ENCODE measurements around the gene C6orf47. TPM values are rescaled to one million over a fixed set of nuclear protein-coding genes. Genes with fewer than 3 reads are reported as not detected.

C6orf47 gene
- total and polyA plus RNA-seq, 2 of the 13 experiments (the other 11 are each of a cell fraction or from before 2014, with no cell fraction given): 1.7 to 18.1 TPM

DNA sequence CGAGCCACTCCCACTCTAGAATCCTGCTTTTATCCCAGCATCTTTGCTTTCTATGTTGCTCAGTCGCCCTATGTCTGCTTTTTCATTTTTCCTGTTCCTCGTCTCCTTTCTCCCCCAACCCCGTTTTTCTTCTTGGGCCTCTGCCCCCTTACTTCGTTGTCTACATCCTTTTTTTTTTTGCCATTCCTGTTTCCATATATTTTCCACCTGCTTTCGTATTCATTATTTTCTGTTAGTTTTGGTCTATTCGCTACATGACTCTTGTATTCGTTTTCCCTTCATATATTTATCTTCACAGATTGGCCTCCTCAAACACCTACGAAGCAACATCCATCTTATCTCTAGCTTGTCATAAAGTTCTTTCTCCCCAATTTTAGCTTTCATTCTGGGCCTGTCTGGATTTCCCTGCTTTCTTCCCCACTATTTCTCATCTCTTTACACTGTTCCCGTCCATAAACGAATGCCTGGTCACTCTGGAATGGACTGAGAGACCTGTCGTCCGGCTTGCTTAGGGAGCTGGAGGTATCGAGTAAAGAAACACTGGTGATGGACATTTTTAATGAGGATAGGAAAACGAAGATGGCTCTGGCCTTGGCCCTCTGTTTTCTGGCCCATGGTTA lies 39.1 kb downstream of the C6orf47 start (continued):
- TF ChIP-seq, protein P1, sequence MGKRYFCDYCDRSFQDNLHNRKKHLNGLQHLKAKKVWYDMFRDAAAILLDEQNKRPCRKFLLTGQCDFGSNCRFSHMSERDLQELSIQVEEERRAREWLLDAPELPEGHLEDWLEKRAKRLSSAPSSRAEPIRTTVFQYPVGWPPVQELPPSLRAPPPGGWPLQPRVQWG (CRISPR knock-in tag; IDR thresholded peaks at IDR 0.05; ENCODE audit: borderline replicate concordance, low read depth): no peak

DNA sequence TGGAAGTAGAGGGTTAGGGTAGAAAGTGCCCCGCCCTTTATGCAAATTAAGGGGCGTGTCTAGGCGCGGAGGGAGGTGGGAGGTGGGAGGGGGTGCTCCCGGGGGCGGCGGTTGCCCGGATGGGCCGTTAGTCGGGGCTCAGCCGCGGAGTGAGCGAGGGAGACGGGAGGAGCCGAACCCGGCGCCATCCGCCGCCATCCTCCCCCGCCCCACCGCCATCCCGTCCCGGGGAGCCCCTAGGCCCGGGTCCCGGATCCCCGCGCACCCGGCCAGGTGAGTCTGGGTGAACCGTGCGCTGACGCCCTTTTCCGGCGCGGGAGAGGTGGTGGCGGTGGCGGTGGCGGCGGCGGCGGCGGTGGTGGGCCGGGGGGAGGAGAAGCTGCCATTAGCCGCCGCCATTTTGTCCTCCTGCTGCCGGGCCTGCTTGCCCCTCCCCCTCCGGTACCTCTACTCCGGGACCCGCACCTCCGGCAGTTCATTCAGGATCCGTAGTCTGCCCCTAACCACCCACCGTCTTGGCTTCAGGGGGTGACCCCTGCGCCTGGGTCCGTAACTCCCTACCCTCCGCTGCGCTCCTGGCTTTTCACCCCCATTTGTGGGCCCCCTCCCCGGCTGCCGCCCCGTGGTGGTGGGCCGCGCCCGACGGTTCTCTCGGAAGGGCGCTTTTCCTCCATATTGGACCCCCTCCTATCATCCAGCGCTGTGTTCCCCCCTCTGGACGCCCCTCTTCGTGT lies 39.8 kb downstream of the C6orf47 start, which contains the start of gene PRRC2A:
TSS of gene PRRC2A (plus strand) at position 130 of the 734 bp plus-strand sequence. CDS start 2,075 bp downstream, outside the sequence.
- Histone ChIP-seq H3K27me3 (ENCODE audit: control insufficient read depth in 1 of 2, insufficient read depth in 2 of 2, low read length in 2 of 2) (no peaks in the 10 kb centered on the region; a peak in 1 of 5 replicates), H3K9me3 (ENCODE audit: low read length) (no peaks in the 10 kb centered on the region), H3K9ac (ENCODE audit: insufficient read depth, low read depth, low read length) (peak within 1 kb of the TSS; percentile 97), H3K27ac (ENCODE audit: extremely low read length, insufficient read depth, low read length) (peak within 1 kb of the TSS; percentile 98), H4K20me1 (ENCODE audit: insufficient read depth, low read length) (peaks cover 11% of the 10 kb centered on the region; the same call in 1 of the 2 replicates), H3K36me3 (replicated peaks in 1 of 2; ENCODE audit: control insufficient read depth in 1 of 2, insufficient read depth in 2 of 2, low read length in 2 of 2) (peaks cover 23 to 33% of the 10 kb centered on the region in 2 experiments), H3K4me2 (ENCODE audit: low read depth, low read length) (peak within 1 kb of the TSS; percentile 98), H3K79me2 (ENCODE audit: insufficient read depth, low read length) (peaks cover 37% of the 10 kb centered on the region), H2AFZ (ENCODE audit: low read length) (no peak within 1 kb of the TSS), H3K4me3 (replicated peaks in 1 of 3; ENCODE audit: insufficient read depth in 1 of 3, low read depth in 2 of 3, low read length in 3 of 3) (peak within 1 kb of the TSS; percentile 83 to 100 (median 99)), H3K4me1 (ENCODE audit: insufficient read depth, low read length) (peaks cover 28% of the 10 kb centered on the region)
- 1% methylated on average over 52 of the region's 67 CpGs for WGBS (ENCODE audit: low lambda C conversion rate)
- no peak for FAIRE-seq
- intact Hi-C loops (cut with micrococcal nuclease; ENCODE audit: unreplicated experiment) (loop anchor here (1.0 to 5.0 kb wide), 2 partner anchors 32 to 47 kb away; partner anchors contain the start of genes BAG6, CSNK2B and LY6G5B), in situ Hi-C loops (cut with HindIII; ENCODE audit: extremely low pct_ligation_motif_present, low pct_unique_long_range_greater_than_20kb) (no loop called here)
- no TSS peak for BruUV-seq (replicated peaks)
- no peak for DNase-seq (ENCODE audit: low spot score)
- POLR2A ChIA-PET: interaction anchor here (0.6 to 4.8 kb wide), 15 partner anchors 9 to 186 kb away, joined by 3 to 78 read pairs (median 4); partner anchors contain the start of genes ABHD16A, APOM, BAG6 and C6orf47
- ATAC-seq: peak; percentile 81
- CTCF ChIA-PET (ENCODE audit: low intra/inter-chr PET ratio, low total read pairs): no interaction called here
- TF ChIP-seq NFKB2 (CRISPR knock-in tag; IDR thresholded peaks at IDR 0.05; ENCODE audit: borderline replicate concordance) (peak; percentile 48; the same call in 1 of the 2 replicates), ZNF232 (CRISPR knock-in tag; IDR thresholded peaks at IDR 0.05; ENCODE audit: borderline replicate concordance) (peak; percentile 71; the same call in 1 of the 2 replicates), ZBTB20 (CRISPR knock-in tag; IDR thresholded peaks at IDR 0.05; ENCODE audit: borderline replicate concordance, low read depth) (no peak; the same call in 1 of the 2 replicates), KDM6A (CRISPR knock-in tag; IDR thresholded peaks at IDR 0.05; ENCODE audit: low read depth) (no peak), TAF15 (IDR thresholded peaks at IDR 0.05; ENCODE audit: low read depth, low read length, poor library complexity, severe bottlenecking) (no peak), ZNF484 (CRISPR knock-in tag; IDR thresholded peaks at IDR 0.05; ENCODE audit: borderline replicate concordance, low read depth) (no peak), MAF1 (CRISPR knock-in tag; IDR thresholded peaks at IDR 0.05; ENCODE audit: borderline replicate concordance) (peak; percentile 64; the same call in 1 of the 2 replicates), AHR (CRISPR knock-in tag; IDR thresholded peaks at IDR 0.05) (0 out of 2 replicates have a peak, but pooled peaks have one; percentile 70), HMG20A (CRISPR knock-in tag; IDR thresholded peaks at IDR 0.05; ENCODE audit: borderline replicate concordance) (no peak), ZNF432 (CRISPR knock-in tag; IDR thresholded peaks at IDR 0.05; ENCODE audit: borderline replicate concordance) (0 out of 2 replicates have a peak, but pooled peaks have one; percentile 47), MED8 (CRISPR knock-in tag; IDR thresholded peaks at IDR 0.05; ENCODE audit: insufficient replicate concordance) (peak; percentile 42), ZNF441 (CRISPR knock-in tag; IDR thresholded peaks at IDR 0.05; ENCODE audit: borderline replicate concordance) (no peak; the same call in 1 of the 2 replicates), REL (CRISPR knock-in tag; conservative IDR thresholded peaks at IDR 0.05) (no peak), NR3C1 (CRISPR knock-in tag; IDR thresholded peaks at IDR 0.05) (no peak), ZSCAN29 (CRISPR knock-in tag; conservative IDR thresholded peaks at IDR 0.05) (no peak), NR2F1 (CRISPR knock-in tag; IDR thresholded peaks at IDR 0.05) (no peak), LCORL (IDR thresholded peaks at IDR 0.05) (no peak), LCORL (CRISPR knock-in tag; IDR thresholded peaks at IDR 0.05) (0 out of 2 replicates have a peak, but pooled peaks have one; percentile 2), TMF1 (CRISPR knock-in tag; IDR thresholded peaks at IDR 0.05; ENCODE audit: low read depth) (0 out of 2 replicates have a peak, but pooled peaks have one; percentile 26)
- TF ChIP-seq, protein P2, sequence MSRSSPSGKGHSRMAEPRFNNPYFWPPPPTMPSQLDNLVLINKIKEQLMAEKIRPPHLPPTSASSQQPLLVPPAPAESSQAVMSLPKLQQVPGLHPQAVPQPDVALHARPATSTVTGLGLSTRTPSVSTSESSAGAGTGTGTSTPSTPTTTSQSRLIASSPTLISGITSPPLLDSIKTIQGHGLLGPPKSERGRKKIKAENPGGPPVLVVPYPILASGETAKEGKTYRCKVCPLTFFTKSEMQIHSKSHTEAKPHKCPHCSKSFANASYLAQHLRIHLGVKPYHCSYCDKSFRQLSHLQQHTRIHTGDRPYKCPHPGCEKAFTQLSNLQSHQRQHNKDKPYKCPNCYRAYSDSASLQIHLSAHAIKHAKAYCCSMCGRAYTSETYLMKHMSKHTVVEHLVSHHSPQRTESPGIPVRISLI (CRISPR knock-in tag; IDR thresholded peaks at IDR 0.05; ENCODE audit: borderline replicate concordance): no peak

Measured in HepG2 (cell line).